HL-60 (cell line): Measurements from ENCODE around the gene DNAH17.

Experiments used
- CTCF ChIP-seq: IDR thresholded peaks from one replicate; pipeline ENCODE4 v1.5.1; 2011; ENCODE audit warnings: low read length, control low read depth, inconsistent platforms; ENCODE audit not compliant: insufficient read depth
- GABPA ChIP-seq: IDR thresholded peaks from 2 replicates; pipeline ENCODE4 v1.6.1; 2012; ENCODE audit warnings: low read depth
- POLR2AphosphoS5 ChIP-seq: IDR thresholded peaks from 2 replicates; pipeline ENCODE4 v1.6.1; 2012; ENCODE audit warnings: low read depth
- REST ChIP-seq: IDR thresholded peaks from 2 replicates; pipeline ENCODE4 v1.6.1; 2012; ENCODE audit warnings: low read depth; ENCODE audit not compliant: insufficient replicate concordance

GRCh38 chr17:78548725-78549124 is 28.5 kb downstream of the DNAH17 start:
- TF ChIP-seq POLR2AphosphoS5 (no peak), CTCF (no peak), REST (no peak), GABPA (no peak)
